Measurements from ENCODE around the gene DGKD.

- TF ChIP-seq CTCF (IDR thresholded peaks at IDR 0.05; ENCODE audit: low read length): no peak
- no peak for TF ChIP-seq EZH2phosphoT487 (IDR thresholded peaks at IDR 0.05; ENCODE audit: low read length)
- no peak for TF ChIP-seq EZH2 (optimal IDR thresholded peaks at IDR 0.05; ENCODE audit: low read depth, low read length)
Observed at GRCh38 chr2:233358335-233358734, 4.0 kb downstream of the DGKD start.

All from MM.1S (cell line).